ENCODE results near the gene RCAN2. TPM values are rescaled to one million over a fixed set of nuclear protein-coding genes. Genes with fewer than 3 reads are reported as not detected.

RCAN2 gene
- total RNA-seq, 2 experiments from 2014 or later: not detected

DNA sequence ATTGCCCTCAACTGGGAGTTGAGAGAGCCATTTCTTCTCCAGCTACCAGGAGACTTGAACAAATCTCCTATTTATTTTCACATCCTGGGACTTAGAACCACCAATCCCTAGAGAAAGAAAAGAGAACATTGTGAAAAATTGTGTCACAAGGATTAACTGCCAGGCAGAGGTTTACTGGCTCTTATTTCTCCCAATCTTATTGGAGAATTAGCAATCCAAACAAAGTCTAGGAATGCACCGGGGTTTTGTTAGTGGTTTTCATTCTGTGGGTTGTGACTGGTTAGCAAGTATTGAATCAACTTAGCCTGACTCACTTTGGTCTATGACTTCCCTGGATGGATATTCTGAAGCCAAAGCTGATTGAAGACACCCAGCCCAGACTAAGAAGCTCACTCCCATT is 299.3 kb downstream of the RCAN2 start:
- Histone ChIP-seq H3K4me1 (ENCODE audit: insufficient read depth, low read length, poor library complexity, severe bottlenecking) (no peaks in the 10 kb centered on the region), H2AFZ (ENCODE audit: low read length) (no peak overlapping the region), H3K27ac (ENCODE audit: low read depth, low read length, poor library complexity, severe bottlenecking) (no peak overlapping the region), H3K4me3 (ENCODE audit: low read depth, low read length, poor library complexity, severe bottlenecking) (no peak overlapping the region), H3K9me2 (ENCODE audit: insufficient read depth, low read length) (no peaks in the 10 kb centered on the region), H4K20me1 (ENCODE audit: insufficient read depth, low read length) (no peaks in the 10 kb centered on the region), H3K79me2 (ENCODE audit: insufficient read depth, low read depth, low read length) (no peaks in the 10 kb centered on the region), H3K36me3 (ENCODE audit: insufficient read depth, low read length) (no peaks in the 10 kb centered on the region), H3K9me3 (ENCODE audit: low read length) (no peaks in the 10 kb centered on the region), H3K4me2 (ENCODE audit: low read length) (no peak overlapping the region)
- TF ChIP-seq, protein P1, sequence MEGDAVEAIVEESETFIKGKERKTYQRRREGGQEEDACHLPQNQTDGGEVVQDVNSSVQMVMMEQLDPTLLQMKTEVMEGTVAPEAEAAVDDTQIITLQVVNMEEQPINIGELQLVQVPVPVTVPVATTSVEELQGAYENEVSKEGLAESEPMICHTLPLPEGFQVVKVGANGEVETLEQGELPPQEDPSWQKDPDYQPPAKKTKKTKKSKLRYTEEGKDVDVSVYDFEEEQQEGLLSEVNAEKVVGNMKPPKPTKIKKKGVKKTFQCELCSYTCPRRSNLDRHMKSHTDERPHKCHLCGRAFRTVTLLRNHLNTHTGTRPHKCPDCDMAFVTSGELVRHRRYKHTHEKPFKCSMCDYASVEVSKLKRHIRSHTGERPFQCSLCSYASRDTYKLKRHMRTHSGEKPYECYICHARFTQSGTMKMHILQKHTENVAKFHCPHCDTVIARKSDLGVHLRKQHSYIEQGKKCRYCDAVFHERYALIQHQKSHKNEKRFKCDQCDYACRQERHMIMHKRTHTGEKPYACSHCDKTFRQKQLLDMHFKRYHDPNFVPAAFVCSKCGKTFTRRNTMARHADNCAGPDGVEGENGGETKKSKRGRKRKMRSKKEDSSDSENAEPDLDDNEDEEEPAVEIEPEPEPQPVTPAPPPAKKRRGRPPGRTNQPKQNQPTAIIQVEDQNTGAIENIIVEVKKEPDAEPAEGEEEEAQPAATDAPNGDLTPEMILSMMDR (conservative IDR thresholded peaks at IDR 0.05; ENCODE audit: low read length): no peak
- TF ChIP-seq EZH2phosphoT487 (IDR thresholded peaks at IDR 0.05; ENCODE audit: borderline replicate concordance, low read depth, low read length): no peak
- BruUV-seq (replicated peaks): no TSS peak
- intact Hi-C loops (cut with micrococcal nuclease; ENCODE audit: unreplicated experiment): no loop called here
- ChIA-PET CTCF (ENCODE audit: unreplicated experiment) (no interaction called here), POLR2A (no interaction called here)
- no peak for DNase-seq (ENCODE audit: low spot score)

DNA sequence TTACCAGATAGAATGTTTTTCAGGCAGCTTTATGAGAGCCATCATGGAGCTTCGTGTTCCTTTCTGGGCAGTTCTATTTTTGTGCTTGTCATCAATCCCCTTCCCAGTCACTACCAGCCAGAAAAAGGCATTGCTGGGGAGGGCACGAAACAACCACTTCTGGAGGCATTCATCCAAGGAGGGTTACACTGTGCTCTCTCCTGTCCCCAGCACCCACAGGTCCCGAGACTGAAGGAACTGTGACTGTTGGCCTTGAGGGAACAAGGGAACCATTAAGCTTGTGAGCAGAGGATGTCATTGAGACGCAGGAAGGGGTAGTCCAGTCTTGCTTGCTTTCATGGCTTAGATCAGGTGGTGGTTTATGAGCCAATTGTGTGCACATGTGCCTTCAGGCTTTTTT is 300.4 kb downstream of the RCAN2 start:
- TF ChIP-seq, protein P1 (conservative IDR thresholded peaks at IDR 0.05; ENCODE audit: low read length): no peak
- TF ChIP-seq EZH2phosphoT487 (IDR thresholded peaks at IDR 0.05; ENCODE audit: borderline replicate concordance, low read depth, low read length): no peak
- Histone ChIP-seq H3K9me3 (ENCODE audit: low read length) (no peaks in the 10 kb centered on the region), H3K4me2 (ENCODE audit: low read length) (no peak overlapping the region), H3K27ac (ENCODE audit: low read depth, low read length, poor library complexity, severe bottlenecking) (no peak overlapping the region), H3K4me3 (ENCODE audit: low read depth, low read length, poor library complexity, severe bottlenecking) (no peak overlapping the region), H3K79me2 (ENCODE audit: insufficient read depth, low read depth, low read length) (no peaks in the 10 kb centered on the region), H4K20me1 (ENCODE audit: insufficient read depth, low read length) (no peaks in the 10 kb centered on the region), H3K9me2 (ENCODE audit: insufficient read depth, low read length) (no peaks in the 10 kb centered on the region), H3K4me1 (ENCODE audit: insufficient read depth, low read length, poor library complexity, severe bottlenecking) (no peaks in the 10 kb centered on the region), H2AFZ (ENCODE audit: low read length) (no peak overlapping the region), H3K36me3 (ENCODE audit: insufficient read depth, low read length) (no peaks in the 10 kb centered on the region)
- POLR2A ChIA-PET: interaction anchor here (0.7 kb wide), 2 partner anchors 33 to 1178 kb away, joined by 5 to 6 read pairs; no protein-coding TSS in a partner anchor
- intact Hi-C loops (cut with micrococcal nuclease; ENCODE audit: unreplicated experiment): no loop called here
- no peak for DNase-seq (ENCODE audit: low spot score)
- CTCF ChIA-PET (ENCODE audit: unreplicated experiment): no interaction called here
- BruUV-seq (replicated peaks): no TSS peak

DNA sequence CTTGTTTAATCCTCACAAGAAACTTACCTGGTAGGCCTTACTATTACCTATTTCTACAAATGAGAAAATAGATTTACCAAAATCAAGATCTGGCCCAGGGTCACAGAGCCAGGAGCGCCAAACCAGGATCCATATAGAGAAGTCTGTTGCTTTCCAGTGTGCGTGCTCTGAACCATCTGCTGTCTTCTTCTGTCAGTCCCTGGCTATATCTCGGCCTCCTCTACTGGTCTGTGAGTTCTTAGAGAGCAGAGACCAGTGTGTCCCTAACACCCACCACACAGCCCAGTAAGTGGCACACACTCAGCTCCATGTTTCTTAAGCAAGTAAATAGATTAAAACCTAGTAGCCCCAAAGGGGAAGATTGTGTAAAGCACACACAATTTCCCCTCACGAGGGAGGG is 301.5 kb downstream of the RCAN2 start:
- H3K79me2 ChIP-seq (ENCODE audit: insufficient read depth, low read depth, low read length): no peaks in the 10 kb centered on the region
- H2AFZ ChIP-seq (ENCODE audit: low read length): no peak overlapping the region
- H3K27ac ChIP-seq (ENCODE audit: low read depth, low read length, poor library complexity, severe bottlenecking): no peak overlapping the region
- no peaks in the 10 kb centered on the region for H3K9me3 ChIP-seq (ENCODE audit: low read length)
- H3K4me1 ChIP-seq (ENCODE audit: insufficient read depth, low read length, poor library complexity, severe bottlenecking): no peaks in the 10 kb centered on the region
- intact Hi-C loops (cut with micrococcal nuclease; ENCODE audit: unreplicated experiment): no loop called here
- H3K4me3 ChIP-seq (ENCODE audit: low read depth, low read length, poor library complexity, severe bottlenecking): no peak overlapping the region
- no peaks in the 10 kb centered on the region for H3K9me2 ChIP-seq (ENCODE audit: insufficient read depth, low read length)
- ChIA-PET CTCF (ENCODE audit: unreplicated experiment) (no interaction called here), POLR2A (no interaction called here)
- no peak overlapping the region for H3K4me2 ChIP-seq (ENCODE audit: low read length)
- no peaks in the 10 kb centered on the region for H3K36me3 ChIP-seq (ENCODE audit: insufficient read depth, low read length)
- BruUV-seq (replicated peaks): no TSS peak
- no peaks in the 10 kb centered on the region for H4K20me1 ChIP-seq (ENCODE audit: insufficient read depth, low read length)
- TF ChIP-seq EZH2phosphoT487 (IDR thresholded peaks at IDR 0.05; ENCODE audit: borderline replicate concordance, low read depth, low read length): no peak
- DNase-seq (ENCODE audit: low spot score): no peak

Data from OCI-LY7 (cell line).